GM23248 (cell line): ENCODE results near the gene AASDH.

Experiments
- EZH2 ChIP-seq: fragments of 200-600 bp; sonication (generic); IDR thresholded peaks from 2 replicates; pipeline ENCODE4 v1.6.1; 2018; ENCODE audit warnings: antibody characterized with exemption, mild to moderate bottlenecking; ENCODE audit not compliant: insufficient read depth, poor library complexity, severe bottlenecking
- EZH2phosphoT487 ChIP-seq: fragments of 200-600 bp; sonication (generic); IDR thresholded peaks from 2 replicates; pipeline ENCODE4 v1.6.1; 2018; ENCODE audit warnings: antibody characterized with exemption, moderate library complexity, mild to moderate bottlenecking, low read depth; ENCODE audit not compliant: insufficient read depth

- no peak for TF ChIP-seq EZH2phosphoT487
- TF ChIP-seq EZH2, result no peak
These were observed 97.4 kb downstream of the AASDH start for GRCh38 chr4:56289934-56290333.
